Activated CD4-positive, alpha-beta T cell treated with anti-CD3 and anti-CD28 coated beads for 1 hour (primary cell): ENCODE results near the gene MTA2.

Experiments used
- DNase-seq: peaks from one replicate; pipeline ENCODE4 v3.0.0-alpha.2; 2020

MTA2 gene

DNA sequence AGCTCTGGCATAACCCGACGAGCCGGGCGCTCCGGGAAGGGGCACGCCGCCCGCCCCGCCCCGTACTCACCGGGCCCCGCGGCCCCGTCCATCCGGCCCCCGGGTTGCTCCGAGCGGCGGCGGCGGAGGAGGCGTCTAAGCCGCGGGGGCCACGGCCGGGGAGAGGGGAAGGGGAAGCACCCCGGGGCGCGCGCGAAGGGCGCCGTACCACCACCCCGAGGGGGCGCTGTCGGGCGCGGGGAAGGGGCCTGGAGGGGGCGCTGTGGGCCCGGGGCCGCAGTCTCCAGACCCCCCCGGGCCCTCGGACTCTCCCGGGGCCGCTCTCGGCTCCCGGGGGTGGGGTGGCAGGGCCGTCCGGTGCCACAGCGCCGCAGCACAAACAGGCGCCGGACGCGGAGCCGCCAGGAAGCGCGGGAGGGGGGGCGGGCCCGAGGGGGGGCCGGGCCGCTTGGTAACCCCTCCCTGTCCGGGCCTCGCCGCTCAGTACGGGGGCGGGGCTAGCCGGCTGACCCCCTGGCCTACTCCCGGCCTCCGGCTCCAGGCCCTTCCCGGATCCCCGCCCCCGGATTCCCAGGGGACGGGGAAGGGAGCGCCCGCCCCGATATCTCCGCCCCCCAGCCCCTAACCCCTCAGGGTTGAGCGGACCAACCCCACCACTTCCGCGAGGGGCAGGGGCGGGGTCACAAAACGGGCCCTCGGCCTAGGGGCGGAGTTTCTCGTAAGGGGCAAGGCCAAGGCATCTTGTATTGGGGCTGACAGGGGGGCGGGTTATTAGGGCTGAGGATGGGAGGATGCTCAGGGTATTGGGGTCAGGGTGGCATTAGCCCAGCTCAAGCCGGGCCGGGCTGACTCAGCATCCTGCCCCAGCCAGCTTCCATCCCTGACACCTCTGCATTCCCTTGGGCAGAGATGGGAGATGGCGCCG is 11.0 kb upstream of the MTA2 start, which contains the start of the genes EML3 and ROM1:
Gene EML3 (minus strand): TSS at position 410 of the 925 bp plus-strand sequence. CDS start 318 bp downstream, at position 92.
Gene ROM1 (plus strand): TSS at position 892 of the 925 bp plus-strand sequence. CDS start 25 bp downstream, at position 917.
- DNase-seq, result peak; percentile 83

- DNase-seq, result no peak
Measured at GRCh38 chr11:62611705-62612365, 10.2 kb upstream of the MTA2 start.

DNA sequence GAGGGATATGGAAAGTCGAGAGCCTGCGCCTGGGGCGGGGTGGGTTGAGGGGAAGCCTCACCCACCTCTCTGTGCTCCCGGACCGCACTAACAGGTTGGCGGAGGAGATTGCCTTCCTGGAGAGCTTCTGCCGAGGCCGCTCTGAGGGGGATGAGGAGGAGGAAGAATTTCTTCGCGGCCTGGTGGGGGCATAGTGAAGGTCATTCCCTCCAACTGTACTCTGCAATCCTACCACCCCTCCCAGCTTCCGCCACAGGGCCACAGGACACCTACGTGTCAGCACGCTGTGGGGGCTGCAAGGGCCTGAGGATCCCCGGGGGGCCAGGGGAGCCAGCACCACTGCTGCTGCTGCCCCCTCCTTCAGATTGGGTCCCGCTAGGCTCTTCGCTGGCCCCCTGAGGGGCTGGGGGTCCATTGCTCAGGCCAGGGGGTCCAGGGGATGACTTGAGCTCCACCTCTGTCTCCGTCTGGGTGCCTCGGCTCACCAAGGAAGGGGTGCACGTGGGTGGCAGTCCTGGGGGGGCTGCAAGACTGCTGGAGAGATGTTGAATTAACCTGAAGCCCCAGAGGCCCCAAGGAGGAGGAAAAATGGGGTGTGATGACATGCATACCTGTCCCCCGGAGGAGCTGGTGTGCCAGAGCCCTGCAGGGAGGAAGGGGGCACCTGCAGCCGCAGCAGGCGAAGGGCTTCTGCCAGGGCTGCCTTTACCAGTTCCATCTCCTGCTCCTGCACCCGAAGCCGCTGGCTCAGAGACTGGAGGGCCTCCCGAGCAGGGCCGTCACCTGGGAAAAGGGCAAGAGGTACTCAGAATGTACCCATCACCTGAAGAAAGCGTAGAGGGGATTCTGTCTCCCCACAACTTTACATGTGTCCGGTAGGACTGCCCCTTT is 9.4 kb upstream of the MTA2 start:
- DNase-seq, result no peak

DNA sequence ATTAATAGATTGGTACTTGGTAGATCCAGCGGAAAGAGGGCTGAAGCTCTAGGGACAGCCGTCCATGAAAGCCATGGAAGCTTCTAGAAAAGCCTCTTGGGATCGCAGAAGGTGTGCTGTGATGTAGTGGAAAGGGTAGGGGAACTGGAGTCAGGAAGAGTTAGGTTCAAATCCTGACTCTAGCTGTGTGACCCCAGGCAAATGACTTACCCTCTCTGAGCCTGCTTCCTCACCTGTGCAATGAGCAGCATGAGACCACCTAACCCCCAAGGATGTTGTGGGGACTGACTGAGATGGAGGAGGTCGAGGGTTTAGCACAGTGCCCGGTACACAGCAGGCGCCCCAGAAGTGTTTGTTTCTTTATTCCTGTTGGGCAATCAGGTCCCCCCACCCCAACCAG is 8.7 kb upstream of the MTA2 start:
- DNase-seq, result no peak

- no peak for DNase-seq
Measured at GRCh38 chr11:62608776-62609175, 7.1 kb upstream of the MTA2 start.

- DNase-seq, result no peak
Measured at GRCh38 chr11:62607714-62608113, 6.0 kb upstream of the MTA2 start.

- DNase-seq, result no peak
Measured at GRCh38 chr11:62605902-62606301, 4.2 kb upstream of the MTA2 start.

DNA sequence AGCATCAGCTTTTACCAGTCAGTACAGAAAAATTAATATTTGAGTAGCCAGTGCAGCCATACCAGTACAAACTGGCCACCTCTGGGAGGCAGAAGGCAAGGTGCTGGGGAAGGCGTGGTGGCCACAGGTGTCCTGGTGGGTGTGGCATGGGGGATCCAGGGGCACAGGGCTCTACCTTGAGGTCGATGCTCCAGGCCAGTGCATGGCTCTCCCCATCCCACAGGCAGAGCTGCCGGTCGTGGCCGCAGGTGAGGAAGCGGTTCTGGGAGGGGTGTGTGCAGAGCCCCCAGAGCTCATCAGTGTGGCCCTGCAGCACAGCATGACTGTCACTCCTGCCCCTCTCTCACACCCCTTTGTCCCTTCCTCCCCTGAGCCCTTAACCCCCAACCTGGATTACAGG is 3.8 kb upstream of the MTA2 start:
- no peak for DNase-seq

DNA sequence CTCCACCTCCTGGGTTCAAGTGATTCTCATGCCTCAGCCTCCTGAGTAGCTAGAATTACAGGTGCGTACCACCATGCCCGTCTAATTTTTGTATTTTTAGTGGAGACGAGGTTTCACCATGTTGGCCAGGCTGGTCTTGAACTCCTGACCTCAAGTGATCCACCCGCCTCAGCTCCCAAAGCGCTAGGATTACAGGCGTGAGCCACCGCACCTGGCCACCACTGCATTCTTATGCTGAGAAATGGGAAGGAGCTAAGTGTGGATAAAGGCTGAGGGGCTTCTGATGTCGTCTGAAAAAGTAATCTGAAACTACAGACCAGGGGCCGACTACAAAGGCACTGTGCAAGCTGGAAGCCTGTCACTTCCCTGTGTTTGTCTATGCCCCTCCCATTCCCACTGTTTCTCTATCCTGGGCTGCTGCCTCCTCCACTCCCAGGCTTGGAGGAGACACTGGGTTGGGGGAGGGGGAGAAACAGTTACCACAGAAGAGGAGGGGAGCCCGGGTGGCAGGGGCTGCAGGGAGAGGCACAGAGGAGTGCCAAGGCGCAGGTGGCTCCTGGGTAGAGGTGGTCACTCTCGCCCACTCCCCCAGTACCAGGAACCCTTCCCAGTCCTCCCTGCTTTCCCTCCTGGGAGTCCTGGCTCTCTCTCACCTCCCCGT is 2.9 kb upstream of the MTA2 start:
- DNase-seq, result no peak

DNA sequence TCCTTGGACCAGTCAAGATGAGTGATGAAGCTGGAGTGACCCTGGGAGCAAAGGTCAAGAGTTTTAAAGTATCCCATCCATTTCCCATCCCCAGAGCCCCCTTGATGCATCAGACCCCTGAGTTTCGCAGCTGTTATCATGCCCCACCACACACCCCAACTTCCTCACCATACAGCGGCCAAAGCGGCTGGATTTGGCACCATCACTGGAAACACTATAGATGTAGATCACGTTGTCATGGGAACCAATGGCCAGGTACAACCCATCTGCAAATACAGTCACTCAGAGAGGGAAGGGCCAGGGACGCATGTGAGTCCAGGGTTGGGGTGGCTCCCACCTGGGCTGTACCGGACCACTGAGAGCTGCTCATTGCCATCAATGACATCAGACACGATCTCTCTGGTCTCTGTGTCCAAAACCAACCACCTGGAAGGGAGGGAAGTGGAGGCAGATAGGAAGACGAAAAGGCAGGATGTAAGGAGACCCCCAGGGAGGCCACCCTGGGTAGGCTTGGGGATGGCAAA is 2.2 kb upstream of the MTA2 start:
- DNase-seq, result no peak

GRCh38 chr11:62603072-62603408 is 1.4 kb upstream of the MTA2 start:
- DNase-seq, result no peak

- no peak for DNase-seq
Measured at GRCh38 chr11:62602141-62603071, 741 bp upstream of the MTA2 start.

DNA sequence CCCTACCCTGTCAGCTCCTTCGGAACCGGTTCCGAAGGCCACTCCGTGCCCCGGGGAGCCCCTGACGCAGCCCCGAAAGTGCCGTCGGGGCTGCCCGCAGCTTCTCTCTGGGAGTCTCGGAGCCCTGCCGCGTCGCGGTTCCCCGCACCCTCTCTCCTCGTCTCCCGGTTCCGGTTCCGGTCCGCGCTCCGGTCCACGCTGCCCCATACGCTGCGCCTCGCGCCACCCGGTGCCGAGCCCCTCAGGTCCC is 618 bp downstream of the MTA2 start:
- DNase-seq, result no peak

DNA sequence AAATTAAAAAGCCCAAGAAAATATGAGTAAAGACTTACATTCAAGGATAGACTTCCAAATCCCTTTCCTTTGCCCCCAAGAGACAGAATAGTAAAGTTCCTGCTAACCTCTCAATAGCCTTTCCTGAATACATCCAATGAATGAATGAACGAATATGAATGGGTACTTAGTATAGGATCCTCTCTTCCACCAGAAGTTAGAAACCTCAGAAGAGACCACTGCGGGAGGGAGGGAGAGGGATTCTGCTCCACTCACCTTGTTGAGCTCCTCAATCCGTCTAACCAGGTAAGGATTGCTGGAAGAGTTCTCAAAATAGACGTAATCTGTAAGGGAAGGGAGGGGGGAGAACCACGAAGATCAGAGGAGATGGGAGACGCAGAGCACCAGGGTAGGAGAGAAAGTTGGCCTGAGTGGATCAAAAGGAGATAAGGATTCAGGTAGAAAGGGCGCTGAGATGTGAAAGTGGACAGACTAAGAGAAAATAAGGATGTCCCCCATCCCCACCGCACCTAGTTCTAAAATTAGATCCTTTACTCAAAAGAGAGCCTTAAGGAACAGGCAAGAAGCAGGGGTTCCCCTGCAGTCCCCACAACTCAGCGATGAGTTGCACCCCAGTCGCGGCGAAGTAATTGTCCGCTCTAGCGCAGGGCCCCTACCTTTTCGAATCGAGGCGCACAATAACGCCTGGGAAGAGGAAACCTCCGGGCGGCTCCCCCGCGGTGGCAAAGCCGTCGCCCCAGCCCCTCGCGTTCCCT is 1.1 kb downstream of the MTA2 start:
- DNase-seq, result no peak

DNA sequence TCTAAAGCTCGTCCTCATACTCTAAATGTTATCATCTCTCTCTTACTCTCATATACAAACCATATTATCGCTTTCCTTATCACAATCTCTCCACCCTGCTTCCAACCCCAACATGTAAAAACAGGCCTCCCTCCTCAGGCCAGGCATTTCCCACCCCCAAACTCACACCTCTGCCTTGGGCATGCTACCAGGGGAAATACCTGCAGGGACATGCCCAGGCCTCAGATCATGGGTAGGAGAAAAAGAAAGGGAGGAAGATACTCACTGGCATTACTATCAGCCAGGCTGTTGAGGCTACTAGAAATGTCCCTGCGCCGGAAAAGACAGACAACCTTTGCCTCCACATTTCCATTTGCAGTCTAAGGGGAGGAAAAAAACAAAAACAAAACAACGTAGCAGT is 1.8 kb downstream of the MTA2 start:
- no peak for DNase-seq

DNA sequence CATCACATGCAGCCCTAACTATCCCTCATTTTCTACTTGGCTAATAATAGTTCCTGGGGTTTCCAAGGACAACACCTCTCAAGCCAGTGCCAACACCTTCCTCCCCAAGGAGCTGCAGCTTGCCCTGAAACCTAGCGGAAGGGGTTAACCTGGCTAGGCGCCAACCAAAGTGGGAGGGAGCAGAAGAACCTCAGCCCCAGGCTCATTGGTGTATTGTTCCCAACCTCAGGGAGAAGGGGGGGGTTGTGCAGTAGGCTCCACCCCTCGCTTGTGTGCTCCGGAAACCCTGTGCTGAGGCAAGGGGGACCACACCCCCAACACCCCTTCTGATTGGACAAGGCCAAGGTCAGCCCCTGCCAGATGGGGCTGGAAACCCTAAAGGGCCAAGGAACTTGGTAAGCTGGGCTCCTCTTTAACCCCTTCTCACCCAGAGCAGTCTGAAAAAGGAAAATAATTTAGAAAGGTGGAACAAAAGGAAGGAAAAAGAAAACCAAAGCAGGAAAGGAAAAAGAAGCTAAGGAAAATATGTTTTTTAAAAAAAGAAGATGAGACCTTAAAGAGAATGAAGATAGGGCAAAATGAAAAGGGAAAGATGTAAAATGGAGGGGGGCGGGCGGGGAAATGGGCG is 2.5 kb downstream of the MTA2 start:
- DNase-seq, result peak; percentile 92

DNA sequence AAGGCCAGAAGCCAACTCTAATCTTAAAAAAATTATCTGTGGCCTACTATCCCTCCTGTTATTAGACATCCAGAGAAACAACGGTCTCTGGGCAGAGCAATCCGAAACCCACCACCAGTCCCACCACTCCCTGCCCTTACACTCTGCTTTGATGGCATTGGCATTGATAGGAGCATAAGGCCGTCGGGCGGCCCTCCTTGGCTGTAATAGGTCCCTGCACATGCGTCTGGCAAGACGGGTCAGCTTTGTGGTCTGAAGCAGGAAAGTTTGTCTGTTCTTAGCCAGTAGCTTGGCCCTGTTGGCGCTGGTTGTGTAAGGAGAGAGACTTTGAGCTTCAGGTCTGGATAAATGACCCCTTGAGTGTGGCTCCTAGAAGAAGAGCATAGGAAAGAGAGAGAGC is 6.5 kb downstream of the MTA2 start:
- no peak for DNase-seq

- peak; percentile 64 for DNase-seq
Measured at GRCh38 chr11:62593434-62594044, 8.1 kb downstream of the MTA2 start.

GRCh38 chr11:62592989-62593421 is 8.7 kb downstream of the MTA2 start:
- no peak for DNase-seq
